NB4 (cell line): Measurements from ENCODE around the gene RSRC1.
A peak's percentile ranks its signal among the peaks of the same experiment; 100 is the strongest.

Experiments
- DNase-seq: peaks from one replicate; pipeline ENCODE4 v3.0.0; 2010; ENCODE audit warnings: low read depth
- H3K4me3 ChIP-seq: one replicate; pipeline ENCODE4 v1.5.1; 2011; ENCODE audit warnings: mild to moderate bottlenecking, low read depth, low read length, moderate library complexity
- CTCF ChIP-seq: IDR thresholded peaks from one replicate; pipeline ENCODE4 v1.5.1; 2012; ENCODE audit warnings: low read depth, low read length
- MAX ChIP-seq: IDR thresholded peaks from 2 replicates; pipeline ENCODE4 v1.6.1; 2011; ENCODE audit warnings: low read depth, low read length
- MYC ChIP-seq: IDR thresholded peaks from 2 replicates; pipeline ENCODE4 v1.6.1; 2011; ENCODE audit warnings: low read depth, low read length
- POLR2A ChIP-seq: IDR thresholded peaks from 2 replicates; pipeline ENCODE4 v1.6.1; 2011; ENCODE audit warnings: mild to moderate bottlenecking; ENCODE audit not compliant: insufficient read length; ENCODE audit errors: extremely low read depth

Gene RSRC1

GRCh38 chr3:158098309-158098639 lies 11.6 kb upstream of the RSRC1 start:
- peak overlapping the region; percentile 69 for H3K4me3 ChIP-seq
- DNase-seq: no peak
- TF ChIP-seq MYC (no peak), POLR2A (no peak), CTCF (no peak), MAX (no peak)

- DNase-seq: no peak
- H3K4me3 ChIP-seq: no peak overlapping the region
- TF ChIP-seq CTCF (no peak), MAX (no peak), POLR2A (no peak), MYC (no peak)
Measured at GRCh38 chr3:158098834-158099424, 11.0 kb upstream of the RSRC1 start.

GRCh38 chr3:158100681-158101080 lies 9.2 kb upstream of the RSRC1 start:
- no peak for DNase-seq
- TF ChIP-seq CTCF: no peak
- TF ChIP-seq MYC: no peak
- TF ChIP-seq MAX: no peak
- TF ChIP-seq POLR2A: no peak
- no peak overlapping the region for H3K4me3 ChIP-seq

GRCh38 chr3:158101335-158102241 lies 8.3 kb upstream of the RSRC1 start:
- TF ChIP-seq MAX (no peak), MYC (no peak), CTCF (no peak), POLR2A (no peak)
- DNase-seq: no peak
- H3K4me3 ChIP-seq: no peak overlapping the region

- DNase-seq: no peak
- H3K4me3 ChIP-seq: no peak overlapping the region
- TF ChIP-seq POLR2A: no peak
- TF ChIP-seq MAX: no peak
- no peak for TF ChIP-seq MYC
- no peak for TF ChIP-seq CTCF
Measured at GRCh38 chr3:158102242-158103080, 7.4 kb upstream of the RSRC1 start.
